Rectal smooth muscle tissue (tissue), 1 donor: ENCODE data around the gene TBL1XR1.
"Not testable (repeated sequence)": the region's sequence is repeated elsewhere in the genome, so short reads cannot be mapped to it uniquely, and the experiment has no call there.

Source experiments
- H3K27ac ChIP-seq: one replicate; pipeline ENCODE4 v1.7.0; 2013; ENCODE audit warnings: low read depth, low read length, inconsistent platforms
- H3K27me3 ChIP-seq: one replicate; pipeline ENCODE4 v1.7.0; 2013; ENCODE audit warnings: low read length; ENCODE audit not compliant: control insufficient read depth, insufficient read depth
- H3K36me3 ChIP-seq: one replicate; pipeline ENCODE4 v1.7.0; 2013; ENCODE audit warnings: low read length; ENCODE audit not compliant: control insufficient read depth, insufficient read depth
- H3K4me1 ChIP-seq: one replicate; pipeline ENCODE4 v1.7.0; 2013; ENCODE audit warnings: low read length; ENCODE audit not compliant: control insufficient read depth, insufficient read depth
- H3K4me3 ChIP-seq: one replicate; pipeline ENCODE4 v1.7.0; 2013; ENCODE audit warnings: low read length
- H3K9ac ChIP-seq: one replicate; pipeline ENCODE4 v1.7.0; 2013; ENCODE audit warnings: low read length

TBL1XR1 gene

DNA sequence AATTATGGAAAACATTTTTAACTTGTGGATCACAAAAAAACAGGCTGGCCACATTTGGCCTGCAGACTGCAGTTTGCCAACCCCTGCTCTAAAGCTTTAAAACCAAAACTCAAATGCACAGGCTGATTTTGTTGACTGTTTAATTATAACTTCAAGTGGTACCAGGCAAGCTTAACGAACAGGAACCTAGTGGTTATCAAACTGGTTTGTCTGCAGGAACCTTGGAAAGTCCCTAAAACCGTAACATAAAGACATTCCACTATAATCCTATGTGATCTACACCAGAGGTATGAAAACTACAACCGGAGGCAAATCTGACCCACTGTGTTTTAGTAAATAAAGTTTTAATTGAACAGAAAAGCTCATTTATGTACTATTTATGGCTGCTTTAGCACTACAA lies 52.4 kb downstream of the TBL1XR1 start:
- Histone ChIP-seq H3K9ac (no peak overlapping the region), H3K27me3 (no peaks in the 10 kb centered on the region), H3K4me1 (peaks cover 11% of the 10 kb centered on the region), H3K36me3 (no peaks in the 10 kb centered on the region), H3K27ac (no peak overlapping the region), H3K4me3 (no peak overlapping the region)

DNA sequence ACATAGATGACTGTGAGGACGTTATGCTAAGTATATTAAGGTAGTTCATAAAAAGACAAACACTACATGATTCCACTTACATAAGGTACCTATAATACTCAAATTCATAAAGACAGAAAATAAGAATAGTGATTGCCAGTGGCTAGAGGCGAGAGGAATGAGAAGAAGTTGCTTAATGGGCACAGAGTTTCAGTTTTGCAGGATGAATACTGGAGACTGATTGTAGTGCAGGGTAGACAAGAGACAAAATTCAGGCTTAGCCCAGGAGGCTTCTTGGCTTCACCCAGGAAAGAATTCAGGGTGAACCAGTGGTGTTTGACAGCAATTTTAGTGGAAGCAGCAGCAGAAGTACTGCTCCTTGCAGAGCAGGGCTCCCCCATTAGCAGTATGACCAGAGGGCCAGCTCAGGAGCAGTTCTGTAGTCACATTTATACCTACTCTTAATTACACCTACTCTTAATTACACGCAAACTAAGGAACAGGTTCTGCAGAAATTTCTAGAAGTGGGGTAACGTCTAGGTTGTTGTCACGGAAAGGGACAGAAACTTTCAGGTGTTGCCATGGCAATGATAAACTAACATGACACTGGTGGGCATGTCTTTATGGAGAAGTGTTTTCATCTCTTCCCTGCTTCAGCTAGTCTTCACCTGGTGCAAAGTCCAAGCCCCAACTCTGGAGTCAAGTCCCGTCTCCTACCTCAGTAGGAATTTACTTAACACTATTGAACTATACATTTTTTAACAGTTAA lies 55.2 kb downstream of the TBL1XR1 start:
- no peak overlapping the region for H3K27ac ChIP-seq
- H3K36me3 ChIP-seq = no peaks in the 10 kb centered on the region
- H3K27me3 ChIP-seq = no peaks in the 10 kb centered on the region
- H3K4me3 ChIP-seq = no peak overlapping the region
- no peak overlapping the region for H3K9ac ChIP-seq
- H3K4me1 ChIP-seq = peaks cover 11% of the 10 kb centered on the region

DNA sequence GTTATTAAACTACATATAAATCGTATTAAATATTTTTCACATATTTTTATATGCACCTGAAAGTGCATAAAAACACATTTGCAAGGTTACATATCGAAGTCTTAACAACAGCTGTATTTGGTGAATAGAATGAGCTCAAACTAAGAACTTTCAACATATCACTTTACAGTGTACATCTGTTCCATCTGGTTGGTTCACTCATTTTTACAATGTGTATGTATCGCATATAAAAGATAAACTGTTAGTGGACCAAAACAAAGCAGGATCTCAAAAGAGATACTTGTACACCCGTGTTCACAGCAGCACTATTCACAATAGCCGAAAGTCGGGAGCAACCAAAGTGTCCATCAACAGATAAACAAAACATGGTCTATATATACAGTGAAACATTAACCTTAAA lies 55.8 kb downstream of the TBL1XR1 start:
- H3K27me3 ChIP-seq = no peaks in the 10 kb centered on the region
- peaks cover 11% of the 10 kb centered on the region for H3K4me1 ChIP-seq
- H3K36me3 ChIP-seq = no peaks in the 10 kb centered on the region
- no peak overlapping the region for H3K9ac ChIP-seq
- no peak overlapping the region for H3K4me3 ChIP-seq
- no peak overlapping the region for H3K27ac ChIP-seq

GRCh38 chr3:177139220-177139619 lies 58.1 kb downstream of the TBL1XR1 start:
- H3K9ac ChIP-seq, H3K27me3 ChIP-seq, H3K36me3 ChIP-seq, H3K27ac ChIP-seq, H3K4me3 ChIP-seq: not testable (repeated sequence)
- peaks cover 13% of the 10 kb centered on the region for H3K4me1 ChIP-seq

GRCh38 chr3:177137774-177138705 lies 59.2 kb downstream of the TBL1XR1 start:
- Histone ChIP-seq H3K36me3 (no peaks in the 10 kb centered on the region), H3K4me1 (peaks cover 13% of the 10 kb centered on the region), H3K9ac (no peak overlapping the region)

GRCh38 chr3:177136741-177137140 lies 60.5 kb downstream of the TBL1XR1 start:
- Histone ChIP-seq H3K4me3 (no peak overlapping the region), H3K36me3 (no peaks in the 10 kb centered on the region), H3K9ac (no peak overlapping the region), H3K27ac (no peak overlapping the region), H3K27me3 (no peaks in the 10 kb centered on the region), H3K4me1 (peaks cover 6% of the 10 kb centered on the region)

More at GRCh38 chr3:177137774-177138705, 59.2 kb downstream of the TBL1XR1 start:
- Histone ChIP-seq H3K4me3 (no peak overlapping the region), H3K27me3 (no peaks in the 10 kb centered on the region), H3K27ac (no peak overlapping the region)

- H3K27ac ChIP-seq = no peak overlapping the region
- H3K9ac ChIP-seq = no peak overlapping the region
- no peaks in the 10 kb centered on the region for H3K27me3 ChIP-seq
- H3K36me3 ChIP-seq = no peaks in the 10 kb centered on the region
- H3K4me1 ChIP-seq = peaks cover 2% of the 10 kb centered on the region
- no peak overlapping the region for H3K4me3 ChIP-seq
These were observed 61.3 kb downstream of the TBL1XR1 start for GRCh38 chr3:177135841-177136492.

DNA sequence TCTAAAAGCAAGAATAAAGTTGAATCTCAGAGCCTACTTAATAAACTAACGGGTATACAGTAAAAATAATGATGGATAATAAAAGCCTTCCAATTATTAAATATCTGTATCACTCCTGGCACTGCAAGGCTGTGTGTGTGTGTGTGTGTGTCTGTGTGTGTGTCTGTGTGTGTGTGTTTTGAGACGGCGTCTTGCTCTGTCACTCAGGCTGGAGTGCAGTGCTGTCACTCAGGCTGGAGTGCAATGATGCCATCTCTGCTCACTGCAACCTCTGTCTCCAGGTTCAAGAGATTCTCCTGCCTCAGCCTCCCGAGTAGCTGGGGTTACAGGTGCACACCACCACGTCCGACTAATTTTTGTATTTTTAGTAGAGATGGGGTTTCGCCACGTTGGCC lies 62.5 kb downstream of the TBL1XR1 start:
- H3K4me1 ChIP-seq = peaks cover 2% of the 10 kb centered on the region
- no peaks in the 10 kb centered on the region for H3K36me3 ChIP-seq
- H3K27ac ChIP-seq = no peak overlapping the region
- H3K27me3 ChIP-seq = no peaks in the 10 kb centered on the region
- H3K4me3 ChIP-seq = no peak overlapping the region
- H3K9ac ChIP-seq = no peak overlapping the region

DNA sequence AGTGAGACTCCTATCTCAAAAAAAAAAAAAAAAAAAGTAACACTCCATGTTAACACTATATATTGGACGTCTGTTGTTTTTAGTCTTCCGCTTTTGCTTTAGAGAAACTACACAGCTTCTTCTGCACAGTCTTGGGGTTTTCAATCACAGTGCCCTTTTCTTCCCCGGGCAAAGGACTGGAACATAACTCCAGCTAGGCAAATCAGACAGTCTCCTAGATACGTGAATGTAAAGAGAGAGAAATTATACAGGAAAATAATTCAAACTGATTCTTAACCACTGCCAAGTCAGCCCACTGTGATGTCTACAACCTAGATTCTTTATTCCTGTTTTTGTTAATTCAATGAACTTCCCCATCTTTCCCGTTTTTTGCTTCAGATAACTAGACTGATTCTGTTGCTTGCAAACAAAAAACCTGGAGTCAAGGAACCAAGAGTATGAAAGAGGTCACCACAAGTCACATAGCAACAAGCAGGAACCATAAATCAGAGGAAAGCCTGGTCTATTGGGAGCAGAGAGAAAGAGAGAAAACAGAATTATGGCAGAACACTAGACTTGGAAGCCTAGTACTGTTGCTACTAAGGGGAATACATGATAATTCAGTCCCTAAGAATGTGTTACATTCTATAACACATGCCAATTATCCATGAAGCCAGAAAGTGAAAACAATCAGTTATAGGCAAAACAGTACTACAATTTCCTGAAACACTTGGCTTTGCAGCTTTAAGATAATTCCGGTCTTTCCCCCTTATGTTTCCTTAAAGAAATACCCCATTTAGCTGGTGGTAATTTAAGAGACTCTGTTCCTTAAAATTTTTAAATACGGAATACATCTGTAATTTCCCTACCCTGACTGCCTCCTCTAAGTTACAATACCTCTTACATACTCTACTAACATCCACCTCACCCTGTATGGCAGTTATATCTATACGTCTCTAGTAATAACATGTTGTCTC lies 63.1 kb downstream of the TBL1XR1 start:
- Histone ChIP-seq H3K4me1 (peaks cover 4% of the 10 kb centered on the region), H3K36me3 (no peaks in the 10 kb centered on the region), H3K9ac (no peak overlapping the region), H3K4me3 (no peak overlapping the region), H3K27ac (peak overlapping the region; percentile 6), H3K27me3 (no peaks in the 10 kb centered on the region)

DNA sequence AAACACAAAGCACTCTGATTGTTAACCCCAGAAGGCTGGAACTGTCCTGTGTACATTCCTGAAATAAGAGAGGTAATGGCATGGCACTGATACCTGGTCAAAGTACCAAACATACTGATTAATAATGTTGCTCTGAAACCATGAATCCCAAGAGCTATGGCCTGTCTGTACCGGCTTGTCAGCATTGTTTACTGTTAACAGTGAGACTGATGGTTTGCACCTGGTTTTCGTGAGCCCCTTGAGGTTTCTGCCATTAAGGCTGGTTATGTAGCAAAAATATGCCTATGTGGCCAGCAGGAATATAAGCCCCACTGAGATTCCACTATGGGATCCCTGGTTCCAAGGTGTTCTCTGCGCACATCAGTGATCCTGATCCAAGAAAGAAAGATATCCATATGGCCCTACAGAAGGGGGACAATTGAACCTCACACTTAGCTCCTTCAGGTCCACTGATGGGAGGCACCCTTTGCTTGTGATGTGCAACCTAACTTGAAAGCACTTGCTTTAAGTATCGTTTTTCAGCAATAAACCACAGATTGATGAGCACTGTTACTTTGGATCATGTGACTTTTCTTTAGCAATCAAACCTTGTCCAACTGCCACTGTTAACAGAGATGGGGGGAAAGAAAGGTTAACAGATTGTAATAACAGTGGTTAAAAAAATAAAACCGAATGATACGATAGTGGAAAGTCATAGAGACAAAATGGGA lies 65.2 kb downstream of the TBL1XR1 start:
- H3K27me3 ChIP-seq = no peaks in the 10 kb centered on the region
- peak overlapping the region; percentile 4 for H3K27ac ChIP-seq
- H3K36me3 ChIP-seq = no peaks in the 10 kb centered on the region
- no peak overlapping the region for H3K4me3 ChIP-seq
- peaks cover 5% of the 10 kb centered on the region for H3K4me1 ChIP-seq
- no peak overlapping the region for H3K9ac ChIP-seq

- Histone ChIP-seq H3K27ac (no peak overlapping the region), H3K4me1 (peaks cover 9% of the 10 kb centered on the region), H3K4me3 (no peak overlapping the region), H3K36me3 (no peaks in the 10 kb centered on the region), H3K27me3 (no peaks in the 10 kb centered on the region), H3K9ac (no peak overlapping the region)
These were observed 70.3 kb downstream of the TBL1XR1 start for GRCh38 chr3:177127008-177127407.
